Sigmoid colon (tissue), 4 donors: ENCODE measurements around the gene NAALADL2.

Source experiments
- POLR2A ChIP-seq, 2 donors: fragments of 450-650 bp; IDR thresholded peaks; one replicate each; pipeline ENCODE4 v1.6.1; 2016; ENCODE audit warnings: antibody characterized with exemption in 2 of 2, mild to moderate bottlenecking in 2 of 2, moderate library complexity in 2 of 2
- POLR2AphosphoS5 ChIP-seq, 4 donors: sonication (generic); formaldehyde crosslinking; IDR thresholded peaks; one replicate each; pipeline ENCODE4 v1.6.1; 2017; ENCODE audit warnings: antibody characterized with exemption in 4 of 4

GRCh38 chr3:175312791-175313190 lies 453.7 kb downstream of the NAALADL2 start:
- TF ChIP-seq POLR2A (IDR thresholded peaks at IDR 0.05) (no peak), POLR2AphosphoS5 (IDR thresholded peaks at IDR 0.05) (no peak)
